Uterus (tissue), 4 donors: Measurements from ENCODE around the gene RAD51B. TPM values are rescaled to one million over a fixed set of nuclear protein-coding genes. Genes with fewer than 3 reads are reported as not detected.

ENCODE experiments used
- DNase-seq, 2 donors: peaks; one replicate each; pipeline ENCODE4 v3.0.0-alpha.2; 2019 to 2020
- H3K27ac ChIP-seq, 2 donors: fragments of 200-600 bp; sonication (generic); 1 replicate in 1 of 2; 2 replicates in 1 of 2; pipeline ENCODE4 v1.5.1; 2016 to 2018
- H3K27me3 ChIP-seq, 2 donors: fragments of 200-600 bp; sonication (generic); one replicate each; pipeline ENCODE4 v1.5.1; 2018 to 2019; ENCODE audit warnings: control low read depth in 1 of 2
- H3K36me3 ChIP-seq, 2 donors: fragments of 200-600 bp; sonication (generic); one replicate each; pipeline ENCODE4 v1.5.1; 2019; ENCODE audit warnings: control low read depth in 1 of 2
- H3K4me1 ChIP-seq, 2 donors: fragments of 200-600 bp; sonication (generic); one replicate each; pipeline ENCODE4 v1.5.1; 2018 to 2019; ENCODE audit warnings: control low read depth in 1 of 2
- H3K4me3 ChIP-seq, 2 donors: fragments of 200-600 bp; sonication (generic); 1 replicate in 1 of 2; 2 replicates in 1 of 2; pipeline ENCODE4 v1.5.1; 2018 to 2019; ENCODE audit warnings: mild to moderate bottlenecking in 1 of 2
- H3K9me3 ChIP-seq, 2 donors: fragments of 200-600 bp; sonication (generic); one replicate each; pipeline ENCODE4 v1.5.1; 2019; ENCODE audit warnings: control low read depth in 1 of 2
- CTCF ChIP-seq, 4 experiments: fragments of 200-600 bp in 2 of 4; fragments of 450-650 bp in 2 of 4; sonication (generic) in 2 of 4; IDR thresholded peaks; one replicate each; pipeline ENCODE4 v1.5.1; 2016 to 2019; ENCODE audit warnings: antibody characterized with exemption in 4 of 4, mild to moderate bottlenecking in 2 of 4, moderate library complexity in 1 of 4
- POLR2A ChIP-seq, 2 donors: fragments of 450-650 bp; IDR thresholded peaks; one replicate each; pipeline ENCODE4 v1.6.1; 2016; ENCODE audit warnings: antibody characterized with exemption in 2 of 2, mild to moderate bottlenecking in 1 of 2, moderate library complexity in 1 of 2
- intact Hi-C: fragments of 100-400 bp; cut with DNase I; formaldehyde crosslinking; loops from one replicate; pipeline ENCODE4 v1.15.1; 2023; ENCODE audit warnings: low total_unique reads
- total RNA-seq, 4 donors: library from RNA; depleted of rRNA in 3 of 4; stranded (reverse); fragments of >200 nt in 3 of 4; gene quantifications; one replicate each; pipeline versions ENCODE4 v1.1.0 to v1.2.4, GENCODE V29; 2014 to 2023
- donor health status: DM: yes; HTN: yes; CAD: no.

Gene RAD51B
- total RNA-seq, 4 donors from 2014 or later = 29.5 to 100.0 (median 70.3) TPM

- Histone ChIP-seq H3K27me3 (no peaks in the 10 kb centered on the region), H3K9me3 (no peaks in the 10 kb centered on the region), H3K27ac (peak overlapping the region; percentile 92 to 96), H3K4me3 (no peak overlapping the region), H3K4me1 (peaks cover 22 to 26% of the 10 kb centered on the region in 2 donors), H3K36me3 (no peaks in the 10 kb centered on the region)
- peak; percentile 35 to 73 for DNase-seq
- intact Hi-C loops = no loop called here
- TF ChIP-seq POLR2A (IDR thresholded peaks at IDR 0.05) (no peak), CTCF (IDR thresholded peaks at IDR 0.05) (no peak)
Measured at GRCh38 chr14:68137704-68138619, 318.4 kb downstream of the RAD51B start.

GRCh38 chr14:68139431-68140075 is 320.0 kb downstream of the RAD51B start:
- peaks cover 26 to 37% of the 10 kb centered on the region in 2 donors for H3K4me1 ChIP-seq
- no peaks in the 10 kb centered on the region for H3K27me3 ChIP-seq
- no peak for DNase-seq
- no peak overlapping the region for H3K4me3 ChIP-seq
- peak overlapping the region; percentile 92 to 96 for H3K27ac ChIP-seq
- no peaks in the 10 kb centered on the region for H3K36me3 ChIP-seq
- TF ChIP-seq CTCF (IDR thresholded peaks at IDR 0.05) = no peak
- no peaks in the 10 kb centered on the region for H3K9me3 ChIP-seq
- intact Hi-C loops = no loop called here

- Histone ChIP-seq H3K27me3 (no peaks in the 10 kb centered on the region), H3K27ac (peak overlapping the region; percentile 92 to 96), H3K9me3 (no peaks in the 10 kb centered on the region), H3K4me3 (no peak overlapping the region), H3K4me1 (peaks cover 31 to 37% of the 10 kb centered on the region in 2 donors), H3K36me3 (no peaks in the 10 kb centered on the region)
- peak; percentile 64 to 88 for DNase-seq
- intact Hi-C loops = no loop called here
- TF ChIP-seq CTCF (IDR thresholded peaks at IDR 0.05) = peak in 1 of 4 experiments; percentile 3
- no peak for TF ChIP-seq POLR2A (IDR thresholded peaks at IDR 0.05)
Measured at GRCh38 chr14:68140076-68140741, 320.6 kb downstream of the RAD51B start.

GRCh38 chr14:68140806-68141205 is 321.2 kb downstream of the RAD51B start:
- H3K36me3 ChIP-seq = no peaks in the 10 kb centered on the region
- H3K27ac ChIP-seq = peak overlapping the region; percentile 92 to 96
- DNase-seq = no peak
- H3K4me1 ChIP-seq = peaks cover 30 to 37% of the 10 kb centered on the region in 2 donors
- H3K27me3 ChIP-seq = no peaks in the 10 kb centered on the region
- no peaks in the 10 kb centered on the region for H3K9me3 ChIP-seq
- H3K4me3 ChIP-seq = no peak overlapping the region
- no peak for TF ChIP-seq POLR2A (IDR thresholded peaks at IDR 0.05)
- intact Hi-C loops = no loop called here

GRCh38 chr14:68141281-68142088 is 321.9 kb downstream of the RAD51B start:
- DNase-seq = no peak
- Histone ChIP-seq H3K9me3 (no peaks in the 10 kb centered on the region), H3K4me3 (no peak overlapping the region), H3K27me3 (no peaks in the 10 kb centered on the region), H3K36me3 (no peaks in the 10 kb centered on the region), H3K4me1 (peaks cover 30 to 37% of the 10 kb centered on the region in 2 donors), H3K27ac (peak overlapping the region; percentile 92 to 96)
- TF ChIP-seq CTCF (IDR thresholded peaks at IDR 0.05) = no peak
- TF ChIP-seq POLR2A (IDR thresholded peaks at IDR 0.05) = no peak
- intact Hi-C loops = no loop called here
